Measurements from ENCODE around the gene OR5AU1.

The OR5AU1 gene

GRCh38 chr14:21155963-21156362 lies at the start of gene OR5AU1:
OR5AU1 (minus strand) TSS chr14:21156063; CDS start chr14:21155872, 191 bp downstream.
- DNase-seq, result no peak

DNA sequence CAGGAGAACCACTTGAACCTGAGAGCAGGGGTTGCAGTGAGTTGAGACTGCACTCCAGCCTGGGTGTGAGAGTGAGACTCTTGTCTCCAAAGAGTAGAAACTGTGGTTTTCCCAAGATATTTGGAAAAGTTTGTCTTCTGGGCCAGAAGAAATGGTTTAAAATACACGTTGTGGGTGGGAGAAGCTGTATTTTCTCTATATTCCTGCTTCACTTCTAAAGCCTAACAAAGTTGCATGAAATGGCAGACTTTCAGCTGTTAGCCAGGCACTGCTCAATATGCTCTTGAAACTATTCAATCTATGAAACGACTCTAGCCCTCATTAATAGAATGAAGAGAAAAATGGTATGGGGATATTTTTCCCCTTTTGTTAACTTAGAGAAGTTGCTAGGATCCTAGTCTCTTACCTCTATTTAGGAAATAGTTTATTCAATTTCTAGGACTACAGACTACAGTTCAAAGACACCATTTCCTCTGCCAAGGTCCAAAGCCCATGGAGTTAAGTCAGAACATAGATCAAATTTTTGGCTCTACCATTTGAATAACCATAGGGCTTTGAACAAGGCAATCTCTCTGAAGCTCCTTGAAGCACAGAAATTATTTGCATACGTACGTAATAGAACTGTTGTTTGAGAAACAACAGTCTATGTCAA lies 49.3 kb upstream of the OR5AU1 start:
- no peak for DNase-seq

- DNase-seq, result no peak
Observed at GRCh38 chr14:21204167-21205025, 48.5 kb upstream of the OR5AU1 start.

- DNase-seq, result no peak
Observed at GRCh38 chr14:21203470-21204166, 47.8 kb upstream of the OR5AU1 start.

- no peak for DNase-seq
Observed at GRCh38 chr14:21202463-21203358, 46.8 kb upstream of the OR5AU1 start.

- no peak for DNase-seq
Observed at GRCh38 chr14:21201732-21202462, 46.0 kb upstream of the OR5AU1 start.

- no peak for DNase-seq
Observed at GRCh38 chr14:21200752-21201461, 45.0 kb upstream of the OR5AU1 start.

DNA sequence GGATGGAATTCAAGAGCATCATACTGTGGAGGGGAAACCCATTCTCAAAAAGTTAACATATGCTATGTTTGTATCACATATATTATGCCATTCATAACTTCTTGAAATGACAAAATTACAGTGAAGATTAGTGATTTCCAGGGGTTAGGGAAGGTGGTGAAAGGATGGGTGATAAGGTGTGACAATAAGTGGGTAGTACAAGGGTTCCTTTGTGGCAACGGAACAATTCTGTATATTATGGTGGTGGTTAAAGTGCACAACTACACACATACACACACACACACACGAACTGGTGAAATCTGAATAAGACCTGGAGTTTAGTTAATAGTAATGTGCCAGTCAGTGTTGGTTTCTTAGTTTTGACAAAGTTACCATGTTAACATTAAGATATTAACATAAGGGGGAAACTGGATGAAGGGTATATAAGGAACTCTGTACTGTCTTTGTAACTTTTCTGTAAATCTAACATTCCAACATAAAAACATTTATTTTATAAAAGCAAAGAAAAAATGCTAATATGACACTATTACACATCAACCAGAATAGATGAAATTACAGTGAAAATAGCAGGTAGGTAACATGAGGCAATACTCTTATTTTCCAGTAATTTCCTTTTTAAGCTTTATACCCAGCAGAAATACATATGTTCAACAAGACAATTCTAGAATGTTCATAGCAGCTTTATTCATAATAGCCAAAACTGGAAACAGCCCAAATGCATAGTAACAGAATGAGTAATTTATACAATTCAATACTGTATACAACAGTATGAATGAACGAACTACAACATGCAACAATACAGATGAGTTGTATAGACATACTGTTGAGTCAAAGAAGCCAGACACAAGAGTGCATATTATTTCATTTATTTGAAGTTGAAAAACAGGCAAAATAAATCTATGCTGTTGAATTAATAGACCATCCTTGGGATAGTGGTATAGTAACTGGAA lies 44.0 kb upstream of the OR5AU1 start:
- no peak for DNase-seq

DNA sequence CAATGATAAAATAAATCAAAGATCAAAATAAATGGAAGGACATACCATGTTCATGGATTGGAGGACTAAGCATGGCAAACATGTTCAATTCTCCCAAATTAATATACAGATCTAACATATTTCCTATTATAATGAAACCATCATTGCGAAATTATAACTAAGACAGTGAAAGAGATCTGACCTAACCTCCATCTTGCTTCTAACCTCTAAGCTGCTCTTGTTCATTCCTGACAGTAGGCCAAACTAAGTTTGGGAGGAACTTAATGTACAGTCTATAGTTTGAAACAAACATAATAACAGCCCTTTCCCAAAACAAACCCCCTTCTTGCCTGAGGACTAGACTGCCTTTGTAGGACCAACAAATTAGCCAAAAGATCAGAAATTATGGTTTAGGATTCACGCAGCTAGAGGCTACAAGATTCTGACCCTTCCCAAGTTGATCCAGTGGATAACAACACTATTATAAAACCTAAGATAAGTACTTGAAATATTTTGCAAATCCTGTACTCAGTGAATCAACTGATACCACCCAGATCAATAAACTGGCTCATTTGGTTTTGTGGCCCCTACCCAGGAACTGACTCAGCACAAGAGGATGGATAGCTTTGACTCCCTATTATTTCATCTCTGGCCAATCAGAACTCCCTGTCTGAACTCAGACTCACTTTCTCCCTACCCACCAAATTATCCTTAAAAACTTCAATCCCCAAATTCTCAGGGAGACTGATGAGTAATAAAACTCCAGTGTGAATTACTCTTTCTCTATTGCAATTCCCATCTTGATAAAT lies 41.7 kb upstream of the OR5AU1 start:
- DNase-seq, result no peak

GRCh38 chr14:21194597-21194996 lies 38.7 kb upstream of the OR5AU1 start:
- no peak for DNase-seq

- no peak for DNase-seq
Observed at GRCh38 chr14:21192875-21193535, 37.1 kb upstream of the OR5AU1 start.

DNA sequence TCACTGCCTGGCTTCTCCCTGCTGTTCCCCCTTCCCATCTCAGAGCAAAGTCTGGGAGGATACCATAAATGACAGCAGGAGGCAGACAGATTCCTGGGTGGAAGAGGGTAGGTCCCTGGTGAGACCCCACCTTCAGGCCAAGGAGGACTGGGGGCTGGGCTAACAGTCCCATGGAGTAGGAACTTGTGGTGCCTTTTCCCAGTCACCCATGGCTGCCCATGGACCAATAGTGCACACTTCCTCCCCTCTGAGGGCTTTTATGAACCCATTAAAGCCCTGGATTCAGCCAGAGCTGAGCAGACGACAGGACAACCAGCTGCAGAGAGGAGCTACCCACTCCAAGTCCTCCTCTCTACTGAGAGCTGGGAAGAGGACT lies 36.6 kb upstream of the OR5AU1 start:
- peak in 1 of 2 experiments; percentile 35 for DNase-seq

- DNase-seq, result peak; percentile 94 to 96
Observed at GRCh38 chr14:21191809-21192446, 36.1 kb upstream of the OR5AU1 start.

DNA sequence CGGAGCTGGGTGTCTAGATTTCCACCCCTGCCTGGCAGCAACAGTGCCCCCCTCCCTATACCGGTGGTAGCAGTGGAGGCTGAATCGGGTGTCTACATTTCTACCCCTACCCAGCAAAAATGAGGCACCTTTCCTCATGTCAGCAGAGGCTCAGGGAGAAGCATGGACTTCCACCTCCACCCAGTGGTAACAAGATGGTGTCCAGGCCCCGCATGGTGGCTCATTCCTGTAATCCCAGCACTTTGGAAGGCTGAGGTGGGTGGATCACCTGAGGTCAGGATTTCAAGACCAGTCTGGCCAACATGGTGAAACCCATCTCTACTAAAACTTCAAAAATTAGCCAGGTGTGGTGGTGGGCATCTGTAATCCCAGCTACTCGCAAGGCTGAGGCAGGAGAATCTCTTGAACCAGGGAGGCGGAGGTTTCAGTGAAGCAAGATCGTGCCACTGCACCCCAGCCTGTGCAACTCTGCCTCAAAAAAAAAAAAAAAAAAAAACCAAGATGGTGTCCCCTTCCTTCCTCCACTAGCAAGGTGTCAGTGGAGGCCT lies 35.5 kb upstream of the OR5AU1 start:
- peak; percentile 33 to 49 for DNase-seq

DNA sequence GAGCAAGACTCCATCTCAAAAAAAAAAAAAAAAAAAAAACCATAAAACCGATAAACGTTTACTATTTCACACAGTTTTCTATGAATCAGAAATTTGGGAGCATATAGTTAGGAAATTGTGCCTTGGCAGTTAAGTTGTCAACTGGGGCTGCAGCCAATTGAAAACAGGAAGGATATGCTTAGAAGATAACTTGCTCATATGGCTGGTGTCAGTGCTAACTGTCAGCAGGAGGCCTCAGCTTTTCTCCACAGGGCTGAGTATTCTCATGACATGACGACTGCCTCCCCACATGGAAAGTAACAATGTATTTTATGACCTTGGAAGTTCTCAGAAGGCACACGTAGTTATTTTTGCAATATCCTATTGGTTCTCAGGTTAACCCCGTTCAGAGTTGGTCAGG lies 29.6 kb upstream of the OR5AU1 start:
- DNase-seq, result no peak

DNA sequence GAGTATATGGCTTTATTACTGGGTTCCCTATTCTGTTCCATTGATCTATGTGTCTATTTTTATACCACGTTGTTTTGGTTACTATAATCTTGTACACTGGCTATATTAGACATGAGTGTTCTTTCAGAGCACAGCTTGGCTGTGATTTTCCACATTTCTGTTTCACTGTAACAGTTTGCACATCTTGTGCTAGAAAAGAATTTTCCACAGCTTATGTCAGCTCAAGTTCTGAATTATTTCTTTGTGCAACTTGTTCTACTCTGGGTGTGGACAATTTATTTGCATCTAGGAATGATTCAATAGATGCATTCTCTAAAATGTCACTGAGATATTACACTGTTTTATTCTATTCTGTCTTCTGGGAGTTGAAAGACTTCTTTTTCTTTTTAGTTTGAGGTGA lies 28.4 kb upstream of the OR5AU1 start:
- no peak for DNase-seq

DNA sequence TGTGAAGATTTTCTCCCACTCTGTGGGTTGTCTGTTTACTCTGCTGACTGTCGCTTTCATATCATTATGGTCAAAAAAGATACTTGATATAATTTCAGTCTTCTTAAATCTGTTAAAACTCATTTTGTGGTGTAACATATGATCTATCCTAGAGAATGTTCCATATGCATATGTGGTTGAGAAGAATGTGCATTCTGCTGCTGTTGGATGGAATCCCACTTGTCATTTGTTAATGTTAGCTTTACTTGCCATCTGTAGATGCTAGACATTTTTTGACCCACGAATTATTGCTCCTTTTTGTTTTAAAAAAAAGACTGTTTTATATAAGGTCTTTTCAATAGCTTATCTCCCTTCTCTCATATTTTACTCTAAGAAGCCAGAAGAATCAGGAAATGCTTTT lies 26.3 kb upstream of the OR5AU1 start:
- no peak for DNase-seq

DNA sequence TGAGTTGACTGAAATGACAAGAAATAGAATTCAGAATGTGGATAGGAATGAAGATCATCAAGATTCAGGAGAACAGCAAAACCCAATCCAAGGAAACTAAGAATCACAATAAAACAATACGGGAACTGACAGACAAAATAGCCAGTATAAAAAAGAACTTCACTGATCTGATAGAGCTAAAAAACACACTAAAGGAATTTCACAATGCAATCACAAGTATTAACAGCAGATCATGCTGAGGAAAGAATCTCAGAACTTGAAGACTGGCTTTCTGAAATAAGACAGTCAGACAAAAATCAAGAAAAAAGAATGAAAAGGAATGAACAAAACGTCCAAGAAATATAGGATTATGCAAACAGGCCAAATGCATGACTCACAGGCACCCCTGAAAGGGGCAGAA lies 15.3 kb upstream of the OR5AU1 start:
- no peak for DNase-seq
